ENCODE results near the gene SCN8A. TPM values are rescaled to one million over a fixed set of nuclear protein-coding genes. Genes with fewer than 3 reads are reported as not detected.

SCN8A gene
- total and polyA plus RNA-seq, 2 experiments from 2014 or later = 4.6 to 23.9 TPM

GRCh38 chr12:51630986-51631385, 40.0 kb downstream of the SCN8A start (continued):
- TF ChIP-seq, protein P1, sequence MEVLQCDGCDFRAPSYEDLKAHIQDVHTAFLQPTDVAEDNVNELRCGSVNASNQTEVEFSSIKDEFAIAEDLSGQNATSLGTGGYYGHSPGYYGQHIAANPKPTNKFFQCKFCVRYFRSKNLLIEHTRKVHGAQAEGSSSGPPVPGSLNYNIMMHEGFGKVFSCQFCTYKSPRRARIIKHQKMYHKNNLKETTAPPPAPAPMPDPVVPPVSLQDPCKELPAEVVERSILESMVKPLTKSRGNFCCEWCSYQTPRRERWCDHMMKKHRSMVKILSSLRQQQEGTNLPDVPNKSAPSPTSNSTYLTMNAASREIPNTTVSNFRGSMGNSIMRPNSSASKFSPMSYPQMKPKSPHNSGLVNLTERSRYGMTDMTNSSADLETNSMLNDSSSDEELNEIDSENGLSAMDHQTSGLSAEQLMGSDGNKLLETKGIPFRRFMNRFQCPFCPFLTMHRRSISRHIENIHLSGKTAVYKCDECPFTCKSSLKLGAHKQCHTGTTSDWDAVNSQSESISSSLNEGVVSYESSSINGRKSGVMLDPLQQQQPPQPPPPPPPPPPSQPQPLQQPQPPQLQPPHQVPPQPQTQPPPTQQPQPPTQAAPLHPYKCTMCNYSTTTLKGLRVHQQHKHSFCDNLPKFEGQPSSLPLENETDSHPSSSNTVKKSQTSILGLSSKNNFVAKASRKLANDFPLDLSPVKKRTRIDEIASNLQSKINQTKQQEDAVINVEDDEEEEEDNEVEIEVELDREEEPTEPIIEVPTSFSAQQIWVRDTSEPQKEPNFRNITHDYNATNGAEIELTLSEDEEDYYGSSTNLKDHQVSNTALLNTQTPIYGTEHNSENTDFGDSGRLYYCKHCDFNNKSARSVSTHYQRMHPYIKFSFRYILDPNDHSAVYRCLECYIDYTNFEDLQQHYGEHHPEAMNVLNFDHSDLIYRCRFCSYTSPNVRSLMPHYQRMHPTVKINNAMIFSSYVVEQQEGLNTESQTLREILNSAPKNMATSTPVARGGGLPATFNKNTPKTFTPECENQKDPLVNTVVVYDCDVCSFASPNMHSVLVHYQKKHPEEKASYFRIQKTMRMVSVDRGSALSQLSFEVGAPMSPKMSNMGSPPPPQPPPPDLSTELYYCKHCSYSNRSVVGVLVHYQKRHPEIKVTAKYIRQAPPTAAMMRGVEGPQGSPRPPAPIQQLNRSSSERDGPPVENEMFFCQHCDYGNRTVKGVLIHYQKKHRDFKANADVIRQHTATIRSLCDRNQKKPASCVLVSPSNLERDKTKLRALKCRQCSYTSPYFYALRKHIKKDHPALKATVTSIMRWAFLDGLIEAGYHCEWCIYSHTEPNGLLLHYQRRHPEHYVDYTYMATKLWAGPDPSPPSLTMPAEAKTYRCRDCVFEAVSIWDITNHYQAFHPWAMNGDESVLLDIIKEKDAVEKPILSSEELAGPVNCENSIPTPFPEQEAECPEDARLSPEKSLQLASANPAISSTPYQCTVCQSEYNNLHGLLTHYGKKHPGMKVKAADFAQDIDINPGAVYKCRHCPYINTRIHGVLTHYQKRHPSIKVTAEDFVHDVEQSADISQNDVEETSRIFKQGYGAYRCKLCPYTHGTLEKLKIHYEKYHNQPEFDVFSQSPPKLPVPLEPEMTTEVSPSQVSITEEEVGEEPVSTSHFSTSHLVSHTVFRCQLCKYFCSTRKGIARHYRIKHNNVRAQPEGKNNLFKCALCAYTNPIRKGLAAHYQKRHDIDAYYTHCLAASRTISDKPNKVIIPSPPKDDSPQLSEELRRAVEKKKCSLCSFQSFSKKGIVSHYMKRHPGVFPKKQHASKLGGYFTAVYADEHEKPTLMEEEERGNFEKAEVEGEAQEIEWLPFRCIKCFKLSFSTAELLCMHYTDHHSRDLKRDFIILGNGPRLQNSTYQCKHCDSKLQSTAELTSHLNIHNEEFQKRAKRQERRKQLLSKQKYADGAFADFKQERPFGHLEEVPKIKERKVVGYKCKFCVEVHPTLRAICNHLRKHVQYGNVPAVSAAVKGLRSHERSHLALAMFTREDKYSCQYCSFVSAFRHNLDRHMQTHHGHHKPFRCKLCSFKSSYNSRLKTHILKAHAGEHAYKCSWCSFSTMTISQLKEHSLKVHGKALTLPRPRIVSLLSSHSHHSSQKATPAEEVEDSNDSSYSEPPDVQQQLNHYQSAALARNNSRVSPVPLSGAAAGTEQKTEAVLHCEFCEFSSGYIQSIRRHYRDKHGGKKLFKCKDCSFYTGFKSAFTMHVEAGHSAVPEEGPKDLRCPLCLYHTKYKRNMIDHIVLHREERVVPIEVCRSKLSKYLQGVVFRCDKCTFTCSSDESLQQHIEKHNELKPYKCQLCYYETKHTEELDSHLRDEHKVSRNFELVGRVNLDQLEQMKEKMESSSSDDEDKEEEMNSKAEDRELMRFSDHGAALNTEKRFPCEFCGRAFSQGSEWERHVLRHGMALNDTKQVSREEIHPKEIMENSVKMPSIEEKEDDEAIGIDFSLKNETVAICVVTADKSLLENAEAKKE (CRISPR knock-in tag; IDR thresholded peaks at IDR 0.05) = no peak
- no peak for TF ChIP-seq NANOG (IDR thresholded peaks at IDR 0.05; ENCODE audit: borderline replicate concordance)

- Histone ChIP-seq H2AFZ (no peak overlapping the region), H3K4me1 (ENCODE audit: insufficient read depth) (peaks cover 28% of the 10 kb centered on the region; the same call in 1 of the 2 replicates), H3K79me2 (replicated peaks; ENCODE audit: insufficient read depth) (peaks cover 86% of the 10 kb centered on the region), H4K20me1 (replicated peaks; ENCODE audit: insufficient read depth) (peaks cover 20% of the 10 kb centered on the region; the same call in 1 of the 2 replicates), H3K4me3 (no peak overlapping the region), H3F3A (replicated peaks; ENCODE audit: low read depth) (no peaks in the 10 kb centered on the region), H3K4me2 (no peak overlapping the region), H3K9me2 (ENCODE audit: insufficient read depth) (no peaks in the 10 kb centered on the region), H3K27ac (ENCODE audit: low read depth) (no peak overlapping the region), H3K36me3 (ENCODE audit: insufficient read depth) (no peaks in the 10 kb centered on the region), H3K27me3 (ENCODE audit: insufficient read depth) (no peaks in the 10 kb centered on the region)
- no peak for DNase-seq (ENCODE audit: low spot score)
- Mint-ChIP-seq H3K4me1 (peaks cover 35% of the 10 kb centered on the region), H3K4me3 (no peak overlapping the region), H3K9me3 (no peaks in the 10 kb centered on the region; the same call in 2 of the 3 replicates), H3K27ac (0 out of 2 replicates have a peak overlapping the region, but pooled peaks have one; percentile 5), H3K36me3 (ENCODE audit: low read depth) (peaks cover 10% of the 10 kb centered on the region; the same call in 2 of the 3 replicates), H3K27me3 (ENCODE audit: insufficient read depth, low read depth, poor library complexity) (peaks cover 3% of the 10 kb centered on the region)
- ATAC-seq = no peak
- TF ChIP-seq ZNF331 (CRISPR knock-in tag; IDR thresholded peaks at IDR 0.05; ENCODE audit: low read depth) (no peak), NANOG (IDR thresholded peaks at IDR 0.05; ENCODE audit: borderline replicate concordance) (no peak), POLR2AphosphoS5 (IDR thresholded peaks at IDR 0.05; ENCODE audit: low read depth) (no peak), EZH2phosphoT487 (IDR thresholded peaks at IDR 0.05; ENCODE audit: unreplicated experiment) (no peak), EZH2 (IDR thresholded peaks at IDR 0.05; ENCODE audit: low read depth, unreplicated experiment) (no peak), CREB1 (CRISPR knock-in tag; IDR thresholded peaks at IDR 0.05; ENCODE audit: low read depth) (no peak), JUNB (IDR thresholded peaks at IDR 0.05; ENCODE audit: unreplicated experiment) (no peak), ZNF114 (CRISPR knock-in tag; IDR thresholded peaks at IDR 0.05) (no peak), STAT1 (IDR thresholded peaks at IDR 0.05; ENCODE audit: unreplicated experiment) (no peak)
- TF ChIP-seq, protein P2, sequence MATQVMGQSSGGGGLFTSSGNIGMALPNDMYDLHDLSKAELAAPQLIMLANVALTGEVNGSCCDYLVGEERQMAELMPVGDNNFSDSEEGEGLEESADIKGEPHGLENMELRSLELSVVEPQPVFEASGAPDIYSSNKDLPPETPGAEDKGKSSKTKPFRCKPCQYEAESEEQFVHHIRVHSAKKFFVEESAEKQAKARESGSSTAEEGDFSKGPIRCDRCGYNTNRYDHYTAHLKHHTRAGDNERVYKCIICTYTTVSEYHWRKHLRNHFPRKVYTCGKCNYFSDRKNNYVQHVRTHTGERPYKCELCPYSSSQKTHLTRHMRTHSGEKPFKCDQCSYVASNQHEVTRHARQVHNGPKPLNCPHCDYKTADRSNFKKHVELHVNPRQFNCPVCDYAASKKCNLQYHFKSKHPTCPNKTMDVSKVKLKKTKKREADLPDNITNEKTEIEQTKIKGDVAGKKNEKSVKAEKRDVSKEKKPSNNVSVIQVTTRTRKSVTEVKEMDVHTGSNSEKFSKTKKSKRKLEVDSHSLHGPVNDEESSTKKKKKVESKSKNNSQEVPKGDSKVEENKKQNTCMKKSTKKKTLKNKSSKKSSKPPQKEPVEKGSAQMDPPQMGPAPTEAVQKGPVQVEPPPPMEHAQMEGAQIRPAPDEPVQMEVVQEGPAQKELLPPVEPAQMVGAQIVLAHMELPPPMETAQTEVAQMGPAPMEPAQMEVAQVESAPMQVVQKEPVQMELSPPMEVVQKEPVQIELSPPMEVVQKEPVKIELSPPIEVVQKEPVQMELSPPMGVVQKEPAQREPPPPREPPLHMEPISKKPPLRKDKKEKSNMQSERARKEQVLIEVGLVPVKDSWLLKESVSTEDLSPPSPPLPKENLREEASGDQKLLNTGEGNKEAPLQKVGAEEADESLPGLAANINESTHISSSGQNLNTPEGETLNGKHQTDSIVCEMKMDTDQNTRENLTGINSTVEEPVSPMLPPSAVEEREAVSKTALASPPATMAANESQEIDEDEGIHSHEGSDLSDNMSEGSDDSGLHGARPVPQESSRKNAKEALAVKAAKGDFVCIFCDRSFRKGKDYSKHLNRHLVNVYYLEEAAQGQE (IDR thresholded peaks at IDR 0.05; ENCODE audit: unreplicated experiment) = no peak
- TF ChIP-seq, protein P3, sequence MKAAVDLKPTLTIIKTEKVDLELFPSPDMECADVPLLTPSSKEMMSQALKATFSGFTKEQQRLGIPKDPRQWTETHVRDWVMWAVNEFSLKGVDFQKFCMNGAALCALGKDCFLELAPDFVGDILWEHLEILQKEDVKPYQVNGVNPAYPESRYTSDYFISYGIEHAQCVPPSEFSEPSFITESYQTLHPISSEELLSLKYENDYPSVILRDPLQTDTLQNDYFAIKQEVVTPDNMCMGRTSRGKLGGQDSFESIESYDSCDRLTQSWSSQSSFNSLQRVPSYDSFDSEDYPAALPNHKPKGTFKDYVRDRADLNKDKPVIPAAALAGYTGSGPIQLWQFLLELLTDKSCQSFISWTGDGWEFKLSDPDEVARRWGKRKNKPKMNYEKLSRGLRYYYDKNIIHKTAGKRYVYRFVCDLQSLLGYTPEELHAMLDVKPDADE (IDR thresholded peaks at IDR 0.05) = no peak
- TF ChIP-seq, protein P4, sequence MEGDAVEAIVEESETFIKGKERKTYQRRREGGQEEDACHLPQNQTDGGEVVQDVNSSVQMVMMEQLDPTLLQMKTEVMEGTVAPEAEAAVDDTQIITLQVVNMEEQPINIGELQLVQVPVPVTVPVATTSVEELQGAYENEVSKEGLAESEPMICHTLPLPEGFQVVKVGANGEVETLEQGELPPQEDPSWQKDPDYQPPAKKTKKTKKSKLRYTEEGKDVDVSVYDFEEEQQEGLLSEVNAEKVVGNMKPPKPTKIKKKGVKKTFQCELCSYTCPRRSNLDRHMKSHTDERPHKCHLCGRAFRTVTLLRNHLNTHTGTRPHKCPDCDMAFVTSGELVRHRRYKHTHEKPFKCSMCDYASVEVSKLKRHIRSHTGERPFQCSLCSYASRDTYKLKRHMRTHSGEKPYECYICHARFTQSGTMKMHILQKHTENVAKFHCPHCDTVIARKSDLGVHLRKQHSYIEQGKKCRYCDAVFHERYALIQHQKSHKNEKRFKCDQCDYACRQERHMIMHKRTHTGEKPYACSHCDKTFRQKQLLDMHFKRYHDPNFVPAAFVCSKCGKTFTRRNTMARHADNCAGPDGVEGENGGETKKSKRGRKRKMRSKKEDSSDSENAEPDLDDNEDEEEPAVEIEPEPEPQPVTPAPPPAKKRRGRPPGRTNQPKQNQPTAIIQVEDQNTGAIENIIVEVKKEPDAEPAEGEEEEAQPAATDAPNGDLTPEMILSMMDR (conservative IDR thresholded peaks at IDR 0.05; ENCODE audit: low read depth in 2 of 2) = no peak
Observed at GRCh38 chr12:51631591-51631990, 40.6 kb downstream of the SCN8A start.

Measured in GM23338 (cell line).